ENCODE data around the gene MTRF1.

DNA sequence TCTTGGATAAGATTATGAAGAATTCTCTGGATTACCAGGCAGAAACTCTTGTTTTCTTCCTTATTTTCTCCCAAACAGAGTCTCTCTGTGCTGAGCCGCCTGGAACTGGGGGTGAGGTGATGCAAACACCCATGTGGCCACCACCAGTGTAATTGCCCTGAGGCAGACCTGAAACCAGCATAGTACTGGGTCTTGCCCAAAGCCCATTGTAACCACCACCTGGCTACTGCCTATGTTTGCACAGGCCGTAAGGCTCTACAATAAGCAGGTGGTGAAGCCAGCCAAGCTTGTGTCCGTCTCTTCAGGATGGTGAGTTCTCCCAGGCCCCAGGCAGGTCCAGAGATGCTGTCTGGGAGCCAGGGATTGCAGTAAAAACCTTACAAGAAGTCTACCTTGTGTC lies 50.1 kb downstream of the MTRF1 start:
- TF ChIP-seq MAX (IDR thresholded peaks at IDR 0.05) (no peak), POLR2A (IDR thresholded peaks at IDR 0.05; ENCODE audit: low read length) (no peak), MYC (IDR thresholded peaks at IDR 0.05; ENCODE audit: borderline replicate concordance, low read length) (no peak), RCOR1 (IDR thresholded peaks at IDR 0.05; ENCODE audit: low read depth, low read length) (no peak)
- TF ChIP-seq, protein P1, sequence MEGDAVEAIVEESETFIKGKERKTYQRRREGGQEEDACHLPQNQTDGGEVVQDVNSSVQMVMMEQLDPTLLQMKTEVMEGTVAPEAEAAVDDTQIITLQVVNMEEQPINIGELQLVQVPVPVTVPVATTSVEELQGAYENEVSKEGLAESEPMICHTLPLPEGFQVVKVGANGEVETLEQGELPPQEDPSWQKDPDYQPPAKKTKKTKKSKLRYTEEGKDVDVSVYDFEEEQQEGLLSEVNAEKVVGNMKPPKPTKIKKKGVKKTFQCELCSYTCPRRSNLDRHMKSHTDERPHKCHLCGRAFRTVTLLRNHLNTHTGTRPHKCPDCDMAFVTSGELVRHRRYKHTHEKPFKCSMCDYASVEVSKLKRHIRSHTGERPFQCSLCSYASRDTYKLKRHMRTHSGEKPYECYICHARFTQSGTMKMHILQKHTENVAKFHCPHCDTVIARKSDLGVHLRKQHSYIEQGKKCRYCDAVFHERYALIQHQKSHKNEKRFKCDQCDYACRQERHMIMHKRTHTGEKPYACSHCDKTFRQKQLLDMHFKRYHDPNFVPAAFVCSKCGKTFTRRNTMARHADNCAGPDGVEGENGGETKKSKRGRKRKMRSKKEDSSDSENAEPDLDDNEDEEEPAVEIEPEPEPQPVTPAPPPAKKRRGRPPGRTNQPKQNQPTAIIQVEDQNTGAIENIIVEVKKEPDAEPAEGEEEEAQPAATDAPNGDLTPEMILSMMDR (IDR thresholded peaks at IDR 0.05): no peak
